ENCODE data around the gene MAN2C1.

DNA sequence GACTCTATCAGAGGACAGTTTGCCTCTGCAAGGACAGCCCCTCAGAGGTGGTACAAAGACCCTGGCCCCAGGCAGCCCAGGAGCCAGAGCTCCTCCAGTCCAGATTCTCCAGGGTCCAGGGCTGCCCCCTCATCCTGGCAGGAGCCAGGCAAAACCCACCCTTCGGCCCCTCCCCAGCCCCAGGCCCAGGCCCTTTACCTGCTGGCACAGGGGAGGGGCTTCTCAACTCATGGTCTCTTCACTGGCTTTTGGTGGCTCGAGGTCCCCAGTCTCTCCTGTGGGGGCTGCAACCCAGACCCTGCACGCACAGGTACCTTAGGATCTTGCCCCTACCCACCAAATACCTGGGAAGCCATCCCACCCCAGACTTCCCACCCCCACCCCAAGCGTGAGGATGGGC, 13.0 kb downstream of the MAN2C1 start:
- TF ChIP-seq, protein P1, sequence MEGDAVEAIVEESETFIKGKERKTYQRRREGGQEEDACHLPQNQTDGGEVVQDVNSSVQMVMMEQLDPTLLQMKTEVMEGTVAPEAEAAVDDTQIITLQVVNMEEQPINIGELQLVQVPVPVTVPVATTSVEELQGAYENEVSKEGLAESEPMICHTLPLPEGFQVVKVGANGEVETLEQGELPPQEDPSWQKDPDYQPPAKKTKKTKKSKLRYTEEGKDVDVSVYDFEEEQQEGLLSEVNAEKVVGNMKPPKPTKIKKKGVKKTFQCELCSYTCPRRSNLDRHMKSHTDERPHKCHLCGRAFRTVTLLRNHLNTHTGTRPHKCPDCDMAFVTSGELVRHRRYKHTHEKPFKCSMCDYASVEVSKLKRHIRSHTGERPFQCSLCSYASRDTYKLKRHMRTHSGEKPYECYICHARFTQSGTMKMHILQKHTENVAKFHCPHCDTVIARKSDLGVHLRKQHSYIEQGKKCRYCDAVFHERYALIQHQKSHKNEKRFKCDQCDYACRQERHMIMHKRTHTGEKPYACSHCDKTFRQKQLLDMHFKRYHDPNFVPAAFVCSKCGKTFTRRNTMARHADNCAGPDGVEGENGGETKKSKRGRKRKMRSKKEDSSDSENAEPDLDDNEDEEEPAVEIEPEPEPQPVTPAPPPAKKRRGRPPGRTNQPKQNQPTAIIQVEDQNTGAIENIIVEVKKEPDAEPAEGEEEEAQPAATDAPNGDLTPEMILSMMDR (IDR thresholded peaks at IDR 0.05) = no peak
- TF ChIP-seq POLR2A (IDR thresholded peaks at IDR 0.05) = no peak

All from heart left ventricle (tissue), 13 donors.